Body of pancreas (tissue), 4 donors: ENCODE measurements around the gene TAS2R3. TPM values are rescaled to one million over a fixed set of nuclear protein-coding genes. Genes with fewer than 3 reads are reported as not detected.
A peak's percentile ranks its signal among the peaks of the same experiment; 100 is the strongest.

Experiments
- ATAC-seq: fragments of 150-250 bp; one replicate; pipeline ENCODE4 v1.9.1; 2016
- DNase-seq, 4 donors: peaks; one replicate each; pipeline ENCODE4 v3.0.0-alpha.2; 2019
- H3K27ac ChIP-seq, 4 donors: fragments of 200-600 bp; sonication (generic); 1 replicate in 3 of 4; 2 replicates in 1 of 4; pipeline versions ENCODE4 v1.5.1 to v1.6.1; 2016 to 2019; ENCODE audit warnings: mild to moderate bottlenecking in 1 of 4, mixed read lengths in 1 of 4, moderate library complexity in 1 of 4
- H3K27me3 ChIP-seq, 2 donors: fragments of 200-600 bp; sonication (generic); one replicate each; pipeline ENCODE4 v1.6.0; 2016; ENCODE audit warnings: mild to moderate bottlenecking in 1 of 2
- H3K36me3 ChIP-seq, 2 donors: fragments of 200-600 bp; sonication (generic); replicated peaks in 1 of 2; 2 replicates each; pipeline ENCODE4 v1.5.1; 2016; ENCODE audit warnings: low read depth in 2 of 2; ENCODE audit not compliant: insufficient read depth in 1 of 2
- H3K4me1 ChIP-seq: fragments of 200-600 bp; sonication (generic); one replicate; pipeline ENCODE4 v1.6.0; 2016
- H3K4me3 ChIP-seq, 2 donors: fragments of 200-600 bp; sonication (generic); 1 replicate in 1 of 2; 2 replicates in 1 of 2; pipeline ENCODE4 v1.5.1; 2016 to 2019
- H3K9me3 ChIP-seq, 3 donors: fragments of 200-600 bp; sonication (generic); 1 replicate in 2 of 3; 2 replicates in 1 of 3; pipeline ENCODE4 v1.5.1; 2016
- CTCF ChIP-seq, 7 experiments: fragments of 450-650 bp in 4 of 7; fragments of 200-600 bp in 3 of 7; sonication (generic) in 3 of 7; IDR thresholded peaks; one replicate each; pipeline ENCODE4 v1.5.1; 2016 to 2019; ENCODE audit warnings: antibody characterized with exemption in 7 of 7
- POLR2A ChIP-seq, 3 donors: fragments of 450-650 bp; IDR thresholded peaks; one replicate each; pipeline ENCODE4 v1.6.1; 2016; ENCODE audit warnings: antibody characterized with exemption in 3 of 3, mild to moderate bottlenecking in 2 of 3
- WGBS, 2 donors: methylation state at CpG; one replicate each; pipeline ENCODE4 v1.1.5; 2017; 5-methylcytosine and 5-hydroxymethylcytosine counted together
- intact Hi-C: fragments of 100-400 bp; cut with DNase I; formaldehyde crosslinking; loops from one replicate; pipeline ENCODE4 v1.15.1; 2023
- total RNA-seq, 2 donors: library from RNA; depleted of rRNA; stranded (reverse); fragments of >200 nt; gene quantifications; one replicate each; pipeline ENCODE4 v1.1.0, GENCODE V29; 2016

The TAS2R3 gene
- total RNA-seq, 2 donors from 2014 or later, result 2.6 TPM; not detected in 1

DNA sequence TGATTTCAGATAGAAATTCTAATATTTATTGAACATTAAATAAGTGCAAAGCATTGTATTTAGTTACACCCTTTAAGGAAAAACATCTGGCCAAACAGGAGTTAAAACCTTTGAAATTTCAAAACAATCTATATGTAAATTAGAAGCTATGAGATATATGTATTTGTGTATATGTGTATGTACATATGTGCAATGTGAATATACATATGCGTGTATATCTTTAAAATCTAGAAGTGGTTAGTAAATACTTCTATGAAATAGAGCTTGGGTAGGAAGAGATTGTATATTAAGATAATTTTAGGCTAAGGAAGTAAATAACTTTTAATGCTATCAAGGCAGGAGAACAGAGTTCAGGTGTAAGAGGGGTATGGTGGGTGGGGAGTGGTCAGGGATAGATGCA, 46.4 kb upstream of the TAS2R3 start:
- no peaks in the 10 kb centered on the region for H3K27me3 ChIP-seq
- TF ChIP-seq CTCF (IDR thresholded peaks at IDR 0.05) (no peak), POLR2A (IDR thresholded peaks at IDR 0.05) (no peak)
- intact Hi-C loops, result no loop called here
- H3K36me3 ChIP-seq, result no peaks in the 10 kb centered on the region
- 83 to 87% methylated on average over 1 of the region's 1 CpG for WGBS, 2 donors
- no peak overlapping the region for H3K4me3 ChIP-seq
- H3K27ac ChIP-seq, result no peak overlapping the region
- H3K4me1 ChIP-seq, result no peaks in the 10 kb centered on the region
- no peak for ATAC-seq
- DNase-seq, result no peak
- H3K9me3 ChIP-seq, result no peaks in the 10 kb centered on the region

DNA sequence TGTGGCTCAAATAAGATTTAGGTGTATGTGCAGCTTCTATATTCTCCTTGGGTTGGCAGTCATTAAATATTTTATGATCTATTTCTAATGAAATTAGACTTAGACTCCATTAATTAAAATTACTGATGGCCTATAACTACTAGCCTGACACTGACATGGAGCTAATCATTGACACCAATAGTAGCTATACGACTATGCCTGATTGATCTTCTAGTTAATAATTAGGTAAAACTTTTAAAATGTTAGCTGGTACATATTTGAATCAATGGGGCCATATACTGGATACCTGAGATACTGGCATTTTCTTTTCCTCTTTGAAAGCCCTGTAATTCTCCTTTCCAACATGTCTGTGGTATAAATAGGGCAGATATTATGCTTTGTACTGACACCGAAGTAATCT, 41.4 kb upstream of the TAS2R3 start:
- no peak for DNase-seq
- no peak overlapping the region for H3K27ac ChIP-seq
- no peaks in the 10 kb centered on the region for H3K4me1 ChIP-seq
- no peak for TF ChIP-seq POLR2A (IDR thresholded peaks at IDR 0.05)
- TF ChIP-seq CTCF (IDR thresholded peaks at IDR 0.05), result no peak
- H3K9me3 ChIP-seq, result no peaks in the 10 kb centered on the region
- intact Hi-C loops, result no loop called here
- WGBS, 2 donors, result 31 to 44% methylated on average over 2 of the region's 2 CpGs
- no peak for ATAC-seq
- H3K27me3 ChIP-seq, result no peaks in the 10 kb centered on the region
- no peak overlapping the region for H3K4me3 ChIP-seq
- no peaks in the 10 kb centered on the region for H3K36me3 ChIP-seq

- ATAC-seq, result no peak
- intact Hi-C loops, result no loop called here
- no peaks in the 10 kb centered on the region for H3K4me1 ChIP-seq
- H3K4me3 ChIP-seq, result no peak overlapping the region
- H3K27ac ChIP-seq, result no peak overlapping the region
- H3K27me3 ChIP-seq, result no peaks in the 10 kb centered on the region
- WGBS, 2 donors, result 87 to 88% methylated on average over 1 of the region's 1 CpG
- H3K9me3 ChIP-seq, result no peaks in the 10 kb centered on the region
- H3K36me3 ChIP-seq, result no peaks in the 10 kb centered on the region
- TF ChIP-seq POLR2A (IDR thresholded peaks at IDR 0.05) (no peak), CTCF (IDR thresholded peaks at IDR 0.05) (no peak)
- no peak for DNase-seq
Observed at GRCh38 chr7:141729020-141729419, 34.9 kb upstream of the TAS2R3 start.

DNA sequence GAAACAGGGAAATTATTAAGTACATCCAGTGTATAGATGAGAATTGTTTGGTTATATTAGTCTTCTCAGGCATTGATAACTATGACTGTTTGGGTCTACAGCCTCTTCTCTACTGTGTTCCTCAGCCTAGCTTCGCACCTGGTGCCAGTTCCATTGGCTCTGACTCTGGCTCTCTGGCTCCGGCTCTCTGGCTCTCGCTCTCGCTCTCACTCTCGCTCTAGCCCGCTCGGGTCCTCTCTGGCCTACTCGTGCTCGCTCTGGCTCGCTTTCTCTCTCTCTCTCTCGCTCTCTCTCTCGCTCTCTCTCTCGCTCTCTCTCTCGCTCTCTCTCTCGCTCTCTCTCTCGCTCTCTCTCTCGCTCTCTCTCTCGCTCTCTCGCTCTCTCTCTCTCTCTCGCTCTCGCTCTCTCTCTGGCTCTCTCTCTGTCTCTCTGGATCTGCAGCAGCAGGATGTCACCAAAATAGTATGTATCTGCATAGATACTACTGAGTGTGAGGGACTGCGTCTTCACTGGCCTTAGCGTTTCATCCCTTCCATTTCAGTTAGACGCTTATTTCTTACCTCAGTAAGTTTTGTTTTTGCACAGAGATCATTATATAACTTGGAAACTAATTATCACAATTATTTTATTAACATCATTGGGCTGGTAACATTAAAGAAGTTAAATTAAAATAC, 32.3 kb upstream of the TAS2R3 start:
- H3K4me3 ChIP-seq, result no peak overlapping the region
- DNase-seq (peak in 1 of 4 donors; percentile 13), ATAC-seq (no peak)
- H3K27me3 ChIP-seq, result no peaks in the 10 kb centered on the region
- H3K9me3 ChIP-seq, result no peaks in the 10 kb centered on the region
- WGBS, 2 donors, result 75 to 80% methylated on average over 16 to 22 of the region's 24 CpGs
- no peaks in the 10 kb centered on the region for H3K4me1 ChIP-seq
- H3K36me3 ChIP-seq, result no peaks in the 10 kb centered on the region
- TF ChIP-seq POLR2A (IDR thresholded peaks at IDR 0.05), result no peak
- TF ChIP-seq CTCF (IDR thresholded peaks at IDR 0.05), result peak in 1 of 7 experiments; percentile 7
- intact Hi-C loops, result loop anchor here (10.0 kb wide), 1 partner anchor 67 kb away; no protein-coding TSS in a partner anchor
- H3K27ac ChIP-seq, result no peak overlapping the region
